H1 (cell line): Measurements from ENCODE around the gene CIB4. TPM values are rescaled to one million over a fixed set of nuclear protein-coding genes. Genes with fewer than 3 reads are reported as not detected.

ENCODE experiments used
- BCL11A ChIP-seq, 2 experiments: IDR thresholded peaks; one replicate each; pipeline ENCODE4 v1.6.1; 2011; ENCODE audit warnings: low read depth in 2 of 2, low read length in 2 of 2, mild to moderate bottlenecking in 2 of 2
- CTBP2 ChIP-seq: IDR thresholded peaks from 2 replicates; pipeline ENCODE4 v1.7.0; 2011; ENCODE audit warnings: borderline replicate concordance, mild to moderate bottlenecking, moderate library complexity, mixed read lengths, low read length; ENCODE audit not compliant: insufficient read depth, insufficient read length
- NRF1 ChIP-seq: IDR thresholded peaks from 2 replicates; pipeline ENCODE4 v1.6.1; 2011; ENCODE audit warnings: mild to moderate bottlenecking, low read depth, low read length, improper control_type of control experiment
- SUZ12 ChIP-seq: fragments of 200-600 bp; sonication (generic); IDR thresholded peaks from 2 replicates; pipeline ENCODE4 v1.6.1; 2012; ENCODE audit warnings: mild to moderate bottlenecking, inconsistent platforms, low read length, moderate library complexity, mixed read lengths
- polyA plus RNA-seq, 7 experiments: library from polyadenylated mRNA; depleted of rRNA in 3 of 7; stranded (reverse) in 5 of 7; unstranded in 2 of 7; fragments of >200 nt in 5 of 7; fragments of 200-250 nt in 2 of 7; gene quantifications; 1 replicate in 5 of 7; 2 replicates in 1 of 7; 4 replicates in 1 of 7; pipeline versions ENCODE4 v1.2.1 to v1.2.3, GENCODE V29; 2011 to 2013; ENCODE audit warnings: missing spikeins in 2 of 7, mixed read lengths in 2 of 7
- total RNA-seq: library from RNA; stranded (reverse); fragmentation: NEBNext Ultra II Directional; extraction: Animal tissue kit (Norgen Biotek cat#: 25700); gene quantifications from 2 replicates; pipeline ENCODE4 v1.2.1, GENCODE V29; 2021
- TF ChIP-seq, protein P1 (sequence below): IDR thresholded peaks from 2 replicates; pipeline ENCODE4 v1.6.1; 2011; ENCODE audit warnings: low read length, improper control_type of control experiment

CIB4 gene
- total and polyA plus RNA-seq, 2 of the 8 experiments (the other 6 are each of a cell fraction or from before 2014, with no cell fraction given) = not detected

DNA sequence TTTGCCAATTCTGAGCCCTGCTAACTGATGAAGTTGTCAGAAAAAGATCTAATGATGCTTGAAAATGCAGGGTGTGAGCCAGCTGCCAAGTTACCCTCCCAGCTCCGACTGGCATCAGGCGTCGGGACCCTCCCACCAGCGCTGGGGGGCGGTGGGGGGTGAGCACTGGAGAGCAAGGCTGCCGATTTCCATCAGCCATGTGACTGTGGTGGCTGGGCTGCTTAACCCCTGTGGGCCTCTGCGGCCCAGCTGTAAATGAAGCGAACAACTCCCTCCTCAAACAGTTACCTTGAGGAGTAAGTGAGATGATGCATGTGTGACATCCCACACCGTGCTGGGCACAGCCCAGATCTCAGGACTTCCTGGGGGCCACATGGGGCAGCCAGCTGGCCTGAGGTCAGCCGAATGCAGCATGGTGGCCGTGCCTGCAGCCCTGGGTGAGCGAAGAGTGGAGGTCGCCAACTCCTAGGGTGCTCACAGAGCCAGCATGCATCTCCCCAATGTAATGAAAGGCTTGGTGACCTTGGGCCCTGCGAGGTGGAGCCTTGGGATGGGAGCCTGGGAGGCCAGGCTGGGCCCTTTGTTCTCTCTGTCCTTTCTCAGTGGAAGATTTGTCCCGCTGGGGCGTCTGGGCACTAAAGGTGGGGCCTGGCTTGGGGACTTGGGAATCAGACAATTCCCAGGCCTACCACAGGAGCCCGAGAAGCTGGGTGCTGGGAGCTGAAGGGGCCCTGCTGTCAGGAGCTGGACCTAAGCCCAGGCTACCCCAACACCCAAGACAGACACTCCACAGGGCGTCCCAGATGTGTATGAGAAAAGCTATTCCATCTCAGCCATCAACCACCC, 25.1 kb downstream of the CIB4 start (continued):
- TF ChIP-seq, protein P1, sequence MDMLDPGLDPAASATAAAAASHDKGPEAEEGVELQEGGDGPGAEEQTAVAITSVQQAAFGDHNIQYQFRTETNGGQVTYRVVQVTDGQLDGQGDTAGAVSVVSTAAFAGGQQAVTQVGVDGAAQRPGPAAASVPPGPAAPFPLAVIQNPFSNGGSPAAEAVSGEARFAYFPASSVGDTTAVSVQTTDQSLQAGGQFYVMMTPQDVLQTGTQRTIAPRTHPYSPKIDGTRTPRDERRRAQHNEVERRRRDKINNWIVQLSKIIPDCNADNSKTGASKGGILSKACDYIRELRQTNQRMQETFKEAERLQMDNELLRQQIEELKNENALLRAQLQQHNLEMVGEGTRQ = no peak
- TF ChIP-seq NRF1 (no peak), SUZ12 (no peak), BCL11A (IDR thresholded peaks at IDR 0.05; ENCODE audit: low read depth in 2 of 2, low read length in 2 of 2) (no peak), CTBP2 (no peak)
